Smooth muscle cell (in vitro differentiated cells): Measurements from ENCODE around the gene IGF1R. TPM values are rescaled to one million over a fixed set of nuclear protein-coding genes. Genes with fewer than 3 reads are reported as not detected.

Source experiments
- DNase-seq: peaks from one replicate; lab custom pipeline; 2025; ENCODE audit not compliant: unreplicated experiment; lab: John Stamatoyannopoulos, UW
- H2AFZ ChIP-seq: fragments of 200-600 bp; sonication (generic); 2 replicates; pipeline ENCODE4 v1.6.0; 2016; ENCODE audit warnings: antibody characterized with exemption, low read depth, mild to moderate bottlenecking
- H3F3A ChIP-seq: fragments of 200-600 bp; sonication (generic); 2 replicates; pipeline ENCODE4 v1.6.0; 2017; ENCODE audit warnings: antibody characterized with exemption, low read depth
- H3K27ac ChIP-seq: fragments of 200-600 bp; sonication (generic); 2 replicates; pipeline ENCODE4 v1.5.1; 2016; ENCODE audit warnings: low read depth, mild to moderate bottlenecking
- H3K27me3 ChIP-seq: fragments of 200-600 bp; sonication (generic); 2 replicates; pipeline ENCODE4 v1.6.1; 2016; ENCODE audit warnings: low read depth, mild to moderate bottlenecking
- H3K36me3 ChIP-seq: fragments of 200-600 bp; sonication (generic); 2 replicates; pipeline ENCODE4 v1.5.1; 2016; ENCODE audit warnings: low read depth
- H3K4me1 ChIP-seq: fragments of 200-600 bp; sonication (generic); 2 replicates; pipeline ENCODE4 v1.5.1; 2016; ENCODE audit warnings: low read depth
- H3K4me2 ChIP-seq: fragments of 200-600 bp; sonication (generic); 2 replicates; pipeline ENCODE4 v1.6.0; 2016; ENCODE audit warnings: mild to moderate bottlenecking
- H3K4me3 ChIP-seq: fragments of 200-600 bp; sonication (generic); 2 replicates; pipeline ENCODE4 v1.5.1; 2016; ENCODE audit warnings: mild to moderate bottlenecking
- H3K79me2 ChIP-seq: fragments of 200-600 bp; sonication (generic); 2 replicates; pipeline ENCODE4 v1.6.0; 2016; ENCODE audit warnings: low read depth, mild to moderate bottlenecking
- H3K9ac ChIP-seq: fragments of 200-600 bp; sonication (generic); 2 replicates; pipeline ENCODE4 v1.6.0; 2016; ENCODE audit warnings: low read depth
- H3K9me3 ChIP-seq: fragments of 200-600 bp; sonication (generic); replicated peaks from 2 replicates; pipeline ENCODE4 v1.5.1; 2016; ENCODE audit warnings: low read depth
- H4K20me1 ChIP-seq: fragments of 200-600 bp; sonication (generic); 2 replicates; pipeline ENCODE4 v1.6.0; 2016; ENCODE audit warnings: low read depth
- WGBS: methylation state at CpG from one replicate; pipeline ENCODE4 v1.1.7; 2016; ENCODE audit warnings: low lambda C conversion rate; 5-methylcytosine and 5-hydroxymethylcytosine counted together
- polyA plus RNA-seq: library from polyadenylated mRNA; unstranded; fragments of >200 nt; fragmentation: Nextera tagmentation; extraction: Ambion mirVana; gene quantifications from 2 replicates; pipeline ENCODE4 v1.2.1, GENCODE V29; 2016
- total RNA-seq: library from RNA; depleted of rRNA; stranded (reverse); fragments of >200 nt; gene quantifications from 2 replicates; pipeline ENCODE4 v1.2.3, GENCODE V29; 2014
- TF ChIP-seq, protein P1 (sequence below): fragments of 200-600 bp; sonication (generic); IDR thresholded peaks from 2 replicates; pipeline ENCODE4 v1.5.1; 2017; ENCODE audit warnings: borderline replicate concordance, mild to moderate bottlenecking, antibody characterized with exemption; ENCODE audit not compliant: insufficient read depth, poor library complexity, severe bottlenecking

IGF1R gene
- total and polyA plus RNA-seq, 2 experiments from 2014 or later, result 14.0 to 70.2 TPM

DNA sequence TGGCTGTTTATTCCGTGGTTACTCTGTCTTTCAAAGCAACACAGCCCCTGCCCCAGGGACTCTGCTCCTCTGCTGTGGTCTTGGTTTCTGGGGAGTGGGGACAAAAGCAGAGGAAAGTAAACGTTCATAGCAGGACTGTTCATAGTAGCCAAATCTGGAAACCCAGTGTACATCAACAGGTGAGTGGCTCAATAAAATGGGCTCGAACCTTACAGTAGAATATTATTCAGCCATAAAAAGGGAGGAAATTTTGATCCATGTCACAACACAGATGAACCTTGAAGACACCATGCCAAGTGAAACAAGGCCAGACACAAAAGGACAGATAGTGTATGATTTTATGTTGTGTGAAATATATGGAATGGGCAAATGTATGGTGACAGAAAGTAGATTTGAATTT is 269.1 kb downstream of the IGF1R start:
- 98% methylated on average over 3 of the region's 3 CpGs for WGBS
- no peaks in the 10 kb centered on the region for H3K4me1 ChIP-seq
- no peaks in the 10 kb centered on the region for H3K79me2 ChIP-seq
- no peak overlapping the region for H3K4me2 ChIP-seq
- TF ChIP-seq, protein P1, sequence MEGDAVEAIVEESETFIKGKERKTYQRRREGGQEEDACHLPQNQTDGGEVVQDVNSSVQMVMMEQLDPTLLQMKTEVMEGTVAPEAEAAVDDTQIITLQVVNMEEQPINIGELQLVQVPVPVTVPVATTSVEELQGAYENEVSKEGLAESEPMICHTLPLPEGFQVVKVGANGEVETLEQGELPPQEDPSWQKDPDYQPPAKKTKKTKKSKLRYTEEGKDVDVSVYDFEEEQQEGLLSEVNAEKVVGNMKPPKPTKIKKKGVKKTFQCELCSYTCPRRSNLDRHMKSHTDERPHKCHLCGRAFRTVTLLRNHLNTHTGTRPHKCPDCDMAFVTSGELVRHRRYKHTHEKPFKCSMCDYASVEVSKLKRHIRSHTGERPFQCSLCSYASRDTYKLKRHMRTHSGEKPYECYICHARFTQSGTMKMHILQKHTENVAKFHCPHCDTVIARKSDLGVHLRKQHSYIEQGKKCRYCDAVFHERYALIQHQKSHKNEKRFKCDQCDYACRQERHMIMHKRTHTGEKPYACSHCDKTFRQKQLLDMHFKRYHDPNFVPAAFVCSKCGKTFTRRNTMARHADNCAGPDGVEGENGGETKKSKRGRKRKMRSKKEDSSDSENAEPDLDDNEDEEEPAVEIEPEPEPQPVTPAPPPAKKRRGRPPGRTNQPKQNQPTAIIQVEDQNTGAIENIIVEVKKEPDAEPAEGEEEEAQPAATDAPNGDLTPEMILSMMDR, result no peak
- no peaks in the 10 kb centered on the region for H3K27me3 ChIP-seq
- H3K27ac ChIP-seq, result no peak overlapping the region
- H3K36me3 ChIP-seq, result peaks cover 14% of the 10 kb centered on the region
- H3F3A ChIP-seq, result no peaks in the 10 kb centered on the region
- no peak overlapping the region for H2AFZ ChIP-seq
- H4K20me1 ChIP-seq, result peaks cover 9% of the 10 kb centered on the region
- H3K9ac ChIP-seq, result no peak overlapping the region
- H3K4me3 ChIP-seq, result no peak overlapping the region
- no peak for DNase-seq
- no peaks in the 10 kb centered on the region for H3K9me3 ChIP-seq

DNA sequence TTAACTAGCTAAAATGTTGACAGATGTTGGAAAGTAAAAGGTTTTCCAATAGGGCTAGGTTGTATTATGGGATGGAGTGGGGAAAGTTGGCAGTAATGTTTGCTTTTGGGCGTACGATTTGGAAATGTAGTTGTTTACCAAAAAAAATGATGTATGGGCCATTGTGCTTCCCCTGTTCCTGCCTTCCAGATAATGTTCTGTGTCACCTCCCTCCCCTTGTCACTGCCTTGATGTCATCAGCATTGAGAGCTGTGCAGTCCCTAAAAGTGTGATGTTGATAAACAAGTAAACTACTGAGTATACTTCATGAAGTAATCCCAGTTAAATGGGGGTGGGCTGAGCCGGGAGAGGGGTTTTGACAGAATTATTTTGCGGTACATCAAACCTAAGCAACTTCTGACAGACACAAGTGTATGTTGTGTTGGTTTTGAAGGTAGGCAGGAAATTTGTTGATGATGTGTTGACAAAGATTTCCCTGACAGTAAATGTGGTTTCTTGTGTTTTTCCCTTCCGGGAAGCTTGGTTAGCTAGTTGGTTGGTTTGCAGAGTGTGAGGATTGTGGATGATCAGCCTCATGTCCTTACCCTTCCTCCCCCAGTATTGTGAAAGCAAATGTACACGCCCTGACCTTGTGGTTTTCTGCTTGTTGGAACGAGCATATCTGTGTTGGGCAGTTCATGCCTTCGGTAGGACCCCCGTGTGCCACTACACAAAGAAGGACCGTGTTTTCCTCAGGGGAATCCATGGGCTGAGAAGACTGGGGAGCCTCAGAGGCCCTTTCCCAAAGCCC is 271.9 kb downstream of the IGF1R start:
- H3K9ac ChIP-seq, result no peak overlapping the region
- TF ChIP-seq, protein P1, result no peak
- no peak for DNase-seq
- H3K4me2 ChIP-seq, result no peak overlapping the region
- H4K20me1 ChIP-seq, result peaks cover 4% of the 10 kb centered on the region
- H3K4me1 ChIP-seq, result no peaks in the 10 kb centered on the region
- no peaks in the 10 kb centered on the region for H3F3A ChIP-seq
- H2AFZ ChIP-seq, result no peak overlapping the region
- peaks cover 19% of the 10 kb centered on the region for H3K36me3 ChIP-seq
- no peaks in the 10 kb centered on the region for H3K9me3 ChIP-seq
- H3K27ac ChIP-seq, result no peak overlapping the region
- 89% methylated on average over 10 of the region's 10 CpGs for WGBS
- H3K27me3 ChIP-seq, result no peaks in the 10 kb centered on the region
- no peak overlapping the region for H3K4me3 ChIP-seq
- H3K79me2 ChIP-seq, result no peaks in the 10 kb centered on the region

DNA sequence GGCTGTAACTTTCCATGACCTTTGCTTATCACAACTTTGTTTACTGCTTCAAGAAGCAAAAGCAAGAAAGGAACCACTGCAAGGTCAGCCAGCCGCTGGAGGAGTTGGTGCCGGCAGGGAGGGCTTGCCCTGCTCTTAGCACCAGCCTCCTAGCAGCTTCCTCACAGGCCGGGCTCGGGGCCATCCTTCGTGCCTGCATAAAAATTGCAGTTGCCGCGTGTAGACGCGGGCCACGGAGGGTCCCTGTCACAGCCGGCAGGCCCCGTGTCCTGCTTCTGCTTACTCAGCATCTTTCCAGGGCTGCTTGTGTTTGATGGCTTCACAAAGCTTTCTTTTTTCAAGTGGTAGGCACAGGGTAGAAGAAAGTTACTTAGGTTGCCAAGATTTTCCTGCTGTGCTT is 274.8 kb downstream of the IGF1R start:
- peaks cover 16% of the 10 kb centered on the region for H3K36me3 ChIP-seq
- TF ChIP-seq, protein P1, result no peak
- H3F3A ChIP-seq, result peaks cover 9% of the 10 kb centered on the region
- H3K4me1 ChIP-seq, result no peaks in the 10 kb centered on the region
- no peak overlapping the region for H2AFZ ChIP-seq
- no peak overlapping the region for H3K9ac ChIP-seq
- H3K9me3 ChIP-seq, result no peaks in the 10 kb centered on the region
- no peaks in the 10 kb centered on the region for H3K27me3 ChIP-seq
- no peak for DNase-seq
- no peaks in the 10 kb centered on the region for H3K79me2 ChIP-seq
- H3K4me2 ChIP-seq, result no peak overlapping the region
- no peak overlapping the region for H3K27ac ChIP-seq
- H3K4me3 ChIP-seq, result no peak overlapping the region
- 84% methylated on average over 12 of the region's 12 CpGs for WGBS
- peaks cover 4% of the 10 kb centered on the region for H4K20me1 ChIP-seq

DNA sequence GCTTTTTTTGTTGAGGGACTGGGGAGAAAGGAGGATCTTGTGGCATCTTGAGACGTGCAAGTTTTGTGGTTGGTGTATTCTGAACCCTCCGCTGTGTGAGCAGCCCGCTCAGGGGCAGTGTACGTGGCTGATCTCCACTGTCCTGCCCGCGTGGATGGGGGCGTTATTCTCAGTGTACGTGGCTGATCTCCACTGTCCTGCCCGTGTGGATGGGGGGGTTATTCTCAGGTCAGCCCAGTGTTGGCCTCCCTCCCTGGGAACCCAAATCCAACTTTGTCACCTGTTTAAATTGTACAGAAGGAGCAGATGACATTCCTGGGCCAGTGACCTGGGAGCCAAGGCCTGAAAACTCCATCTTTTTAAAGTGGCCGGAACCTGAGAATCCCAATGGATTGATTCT is 275.2 kb downstream of the IGF1R start:
- no peaks in the 10 kb centered on the region for H3K4me1 ChIP-seq
- no peak for DNase-seq
- peaks cover 9% of the 10 kb centered on the region for H3F3A ChIP-seq
- no peaks in the 10 kb centered on the region for H3K27me3 ChIP-seq
- no peak overlapping the region for H3K27ac ChIP-seq
- no peak overlapping the region for H3K4me3 ChIP-seq
- H3K4me2 ChIP-seq, result no peak overlapping the region
- TF ChIP-seq, protein P1, result no peak
- H3K9me3 ChIP-seq, result no peaks in the 10 kb centered on the region
- no peak overlapping the region for H3K9ac ChIP-seq
- no peaks in the 10 kb centered on the region for H3K79me2 ChIP-seq
- peaks cover 16% of the 10 kb centered on the region for H3K36me3 ChIP-seq
- peaks cover 4% of the 10 kb centered on the region for H4K20me1 ChIP-seq
- no peak overlapping the region for H2AFZ ChIP-seq
- 94% methylated on average over 10 of the region's 10 CpGs for WGBS
